K562 (cell line): ENCODE measurements around the gene CATSPER1. TPM values are rescaled to one million over a fixed set of nuclear protein-coding genes. Genes with fewer than 3 reads are reported as not detected.
A peak's percentile ranks its signal among the peaks of the same experiment; 100 is the strongest.

Experiments used
- CBX8 ChIP-seq: fragments of 200-600 bp; sonication (generic); IDR thresholded peaks from 2 replicates; pipeline ENCODE4 v1.6.1; 2012; ENCODE audit warnings: borderline replicate concordance, mixed run types, low read depth, mild to moderate bottlenecking, moderate library complexity, mixed read lengths, low read length, control low read depth, inconsistent platforms; ENCODE audit not compliant: poor library complexity, severe bottlenecking; ENCODE audit errors: extremely low read depth
- CHAMP1 ChIP-seq: fragments of 450-650 bp; IDR thresholded peaks from 2 replicates; pipeline ENCODE4 v1.6.1; 2016; ENCODE audit warnings: mild to moderate bottlenecking
- FOXJ2 ChIP-seq: fragments of 200-800 bp; sonication (Bioruptor generic); IDR thresholded peaks from 2 replicates; pipeline ENCODE4 v1.6.1; 2016; ENCODE audit warnings: missing genetic modification characterization, missing compliant biosample characterization
- MYBL2 ChIP-seq, 2 experiments: fragments of 450-650 bp in 1 of 2; sonication (generic) in 1 of 2; formaldehyde crosslinking in 1 of 2; IDR thresholded peaks; 2 replicates each; pipeline versions ENCODE4 v1.6.1 to v1.8.1; 2017 to 2022; ENCODE audit warnings: borderline replicate concordance in 1 of 2, inconsistent platforms in 1 of 2, low read depth in 1 of 2, mild to moderate bottlenecking in 1 of 2, missing genetic modification reagents in 1 of 2, moderate library complexity in 1 of 2
- NR1H2 ChIP-seq: sonication (generic); formaldehyde crosslinking; IDR thresholded peaks from 2 replicates; pipeline ENCODE4 v1.4.0; 2020; ENCODE audit warnings: mild to moderate bottlenecking, missing genetic modification reagents
- TAF9B ChIP-seq: fragments of 450-650 bp; IDR thresholded peaks from 2 replicates; pipeline ENCODE4 v1.6.1; 2018; ENCODE audit warnings: mild to moderate bottlenecking; ENCODE audit not compliant: partially characterized antibody
- TFAM ChIP-seq: fragments of 250-450 bp; sonication (Bioruptor Pico); conservative IDR thresholded peaks from 2 replicates; pipeline ENCODE4 v1.5.0; 2021; ENCODE audit warnings: mild to moderate bottlenecking, moderate library complexity
- ZBTB33 ChIP-seq: sonication (generic); formaldehyde crosslinking; IDR thresholded peaks from 2 replicates; pipeline ENCODE4 v1.8.1; 2023; ENCODE audit warnings: mild to moderate bottlenecking, missing genetic modification reagents
- ZBTB43 ChIP-seq: sonication (generic); formaldehyde crosslinking; IDR thresholded peaks from 2 replicates; pipeline ENCODE4 v1.8.0; 2023; ENCODE audit warnings: mild to moderate bottlenecking, missing genetic modification reagents
- ZNF143 ChIP-seq: sonication (generic); formaldehyde crosslinking; IDR thresholded peaks from 2 replicates; pipeline ENCODE4 v1.9.0; 2022; ENCODE audit warnings: mild to moderate bottlenecking, missing genetic modification reagents
- ZNF280A ChIP-seq: fragments of 450-650 bp; IDR thresholded peaks from 2 replicates; pipeline ENCODE4 v1.6.1; 2018; ENCODE audit warnings: mild to moderate bottlenecking, low read depth; ENCODE audit not compliant: partially characterized antibody
- ZNF311 ChIP-seq: fragments of 250-450 bp; sonication (Bioruptor Pico); IDR thresholded peaks from 2 replicates; pipeline ENCODE4 v1.4.0; 2020; ENCODE audit warnings: mild to moderate bottlenecking, moderate library complexity
- ZNF449 ChIP-seq: fragments of 250-450 bp; sonication (Bioruptor Pico); IDR thresholded peaks from 2 replicates; pipeline ENCODE4 v1.8.0; 2022; ENCODE audit warnings: moderate library complexity, mild to moderate bottlenecking, inconsistent platforms
- ZNF695 ChIP-seq: fragments of 450-650 bp; formaldehyde crosslinking; IDR thresholded peaks from 2 replicates; pipeline ENCODE4 v1.4.0; 2020; ENCODE audit warnings: mild to moderate bottlenecking, moderate library complexity
- ZNF79 ChIP-seq: fragments of 250-450 bp; sonication (Bioruptor Pico); IDR thresholded peaks from 2 replicates; pipeline ENCODE4 v1.4.0; 2020; ENCODE audit warnings: low read depth, mild to moderate bottlenecking, moderate library complexity
- polyA plus RNA-seq, 8 experiments: library from polyadenylated mRNA; depleted of rRNA in 4 of 8; stranded (reverse) in 5 of 8; unstranded in 3 of 8; fragments of >200 nt; fragmentation: Nextera tagmentation in 2 of 8; fragmentation: Illumina TruSeq in 1 of 8; extraction: Ambion mirVana in 2 of 8; extraction: Trizol in 1 of 8; gene quantifications; 2 replicates each; pipeline versions ENCODE4 v1.2.1 to v1.2.3, GENCODE V29; 2011 to 2014; ENCODE audit warnings: inconsistent platforms in 1 of 8, missing spikeins in 1 of 8
- total RNA-seq, 7 experiments: library from RNA; depleted of rRNA in 6 of 7; stranded (reverse); fragments of >200 nt in 6 of 7; fragmentation: Illumina TruSeq in 2 of 7; extraction: Trizol in 2 of 7; gene quantifications; 2 replicates each; pipeline versions ENCODE4 v1.2.1 to v1.2.3, GENCODE V29; 2011 to 2021; ENCODE audit warnings: low replicate concordance in 1 of 7
- TF ChIP-seq, protein P1 (sequence below), 3 experiments: IDR thresholded peaks in 2 of 3; conservative IDR thresholded peaks in 1 of 3; 2 replicates each; pipeline ENCODE4 v1.5.1; 2011 to 2012; ENCODE audit warnings: low read length in 3 of 3, mild to moderate bottlenecking in 3 of 3, control low read depth in 2 of 3, improper control_type of control experiment in 1 of 3, inconsistent platforms in 1 of 3, low read depth in 1 of 3, mixed read lengths in 1 of 3, moderate library complexity in 1 of 3; ENCODE audit not compliant: insufficient read depth in 2 of 3

The CATSPER1 gene
- total and polyA plus RNA-seq, 9 of the 15 experiments (the other 6 are each of a cell fraction or from before 2014, with no cell fraction given), result 0.21 to 3.3 (median 0.76) TPM

- TF ChIP-seq ZNF143 (CRISPR knock-in tag), result no peak
- TF ChIP-seq, protein P1, sequence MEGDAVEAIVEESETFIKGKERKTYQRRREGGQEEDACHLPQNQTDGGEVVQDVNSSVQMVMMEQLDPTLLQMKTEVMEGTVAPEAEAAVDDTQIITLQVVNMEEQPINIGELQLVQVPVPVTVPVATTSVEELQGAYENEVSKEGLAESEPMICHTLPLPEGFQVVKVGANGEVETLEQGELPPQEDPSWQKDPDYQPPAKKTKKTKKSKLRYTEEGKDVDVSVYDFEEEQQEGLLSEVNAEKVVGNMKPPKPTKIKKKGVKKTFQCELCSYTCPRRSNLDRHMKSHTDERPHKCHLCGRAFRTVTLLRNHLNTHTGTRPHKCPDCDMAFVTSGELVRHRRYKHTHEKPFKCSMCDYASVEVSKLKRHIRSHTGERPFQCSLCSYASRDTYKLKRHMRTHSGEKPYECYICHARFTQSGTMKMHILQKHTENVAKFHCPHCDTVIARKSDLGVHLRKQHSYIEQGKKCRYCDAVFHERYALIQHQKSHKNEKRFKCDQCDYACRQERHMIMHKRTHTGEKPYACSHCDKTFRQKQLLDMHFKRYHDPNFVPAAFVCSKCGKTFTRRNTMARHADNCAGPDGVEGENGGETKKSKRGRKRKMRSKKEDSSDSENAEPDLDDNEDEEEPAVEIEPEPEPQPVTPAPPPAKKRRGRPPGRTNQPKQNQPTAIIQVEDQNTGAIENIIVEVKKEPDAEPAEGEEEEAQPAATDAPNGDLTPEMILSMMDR (IDR thresholded peaks at IDR 0.05 in 2 of 3, conservative IDR thresholded peaks at IDR 0.05 in 1 of 3; ENCODE audit: insufficient read depth in 2 of 3, low read depth in 1 of 3, low read length in 3 of 3), result peak; percentile 91 to 94 (median 93)
- no peak for TF ChIP-seq CHAMP1
- no peak for TF ChIP-seq TFAM (CRISPR knock-in tag)
- TF ChIP-seq FOXJ2 (tag), result no peak
- no peak for TF ChIP-seq MYBL2 (IDR thresholded peaks at IDR 0.05; ENCODE audit: low read depth)
- TF ChIP-seq MYBL2 (CRISPR knock-in tag; IDR thresholded peaks at IDR 0.05; ENCODE audit: borderline replicate concordance), result no peak
- no peak for TF ChIP-seq ZNF311 (CRISPR knock-in tag)
- TF ChIP-seq ZBTB43, result no peak
- no peak for TF ChIP-seq ZNF280A
- TF ChIP-seq ZNF449 (CRISPR knock-in tag), result no peak
- no peak for TF ChIP-seq CBX8
- TF ChIP-seq NR1H2 (CRISPR knock-in tag), result no peak
- no peak for TF ChIP-seq ZNF79 (CRISPR knock-in tag)
- no peak for TF ChIP-seq TAF9B
- TF ChIP-seq ZBTB33 (CRISPR knock-in tag), result no peak
- TF ChIP-seq ZNF695 (CRISPR knock-in tag), result no peak
Observed at GRCh38 chr11:66045177-66045639, 18.9 kb upstream of the CATSPER1 start (continued).
